ENCODE data around the gene WDR20.

DNA sequence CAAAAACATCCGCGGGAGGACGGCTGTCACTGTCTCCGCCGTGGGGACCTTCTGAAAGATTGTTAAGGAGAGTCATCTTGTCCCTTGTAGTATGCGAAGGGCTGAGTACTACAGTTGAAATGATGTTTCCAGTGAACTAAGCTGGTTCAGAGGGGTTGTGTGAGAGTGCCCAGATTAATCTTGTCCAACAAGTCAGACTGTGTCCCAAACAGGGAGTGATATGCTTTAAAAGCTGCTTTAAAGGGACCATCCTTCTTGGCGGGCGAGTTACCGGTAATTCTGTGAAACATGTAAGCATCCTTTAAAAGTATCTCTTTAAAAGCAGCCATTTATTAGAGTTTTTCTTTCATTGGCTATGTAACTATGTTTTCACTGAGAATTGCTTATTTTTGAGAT, 1.1 kb downstream of the WDR20 start:
- TF ChIP-seq, protein P1, sequence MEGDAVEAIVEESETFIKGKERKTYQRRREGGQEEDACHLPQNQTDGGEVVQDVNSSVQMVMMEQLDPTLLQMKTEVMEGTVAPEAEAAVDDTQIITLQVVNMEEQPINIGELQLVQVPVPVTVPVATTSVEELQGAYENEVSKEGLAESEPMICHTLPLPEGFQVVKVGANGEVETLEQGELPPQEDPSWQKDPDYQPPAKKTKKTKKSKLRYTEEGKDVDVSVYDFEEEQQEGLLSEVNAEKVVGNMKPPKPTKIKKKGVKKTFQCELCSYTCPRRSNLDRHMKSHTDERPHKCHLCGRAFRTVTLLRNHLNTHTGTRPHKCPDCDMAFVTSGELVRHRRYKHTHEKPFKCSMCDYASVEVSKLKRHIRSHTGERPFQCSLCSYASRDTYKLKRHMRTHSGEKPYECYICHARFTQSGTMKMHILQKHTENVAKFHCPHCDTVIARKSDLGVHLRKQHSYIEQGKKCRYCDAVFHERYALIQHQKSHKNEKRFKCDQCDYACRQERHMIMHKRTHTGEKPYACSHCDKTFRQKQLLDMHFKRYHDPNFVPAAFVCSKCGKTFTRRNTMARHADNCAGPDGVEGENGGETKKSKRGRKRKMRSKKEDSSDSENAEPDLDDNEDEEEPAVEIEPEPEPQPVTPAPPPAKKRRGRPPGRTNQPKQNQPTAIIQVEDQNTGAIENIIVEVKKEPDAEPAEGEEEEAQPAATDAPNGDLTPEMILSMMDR (IDR thresholded peaks at IDR 0.05), result no peak
- TF ChIP-seq EP300 (IDR thresholded peaks at IDR 0.05) (no peak), POLR2AphosphoS5 (IDR thresholded peaks at IDR 0.05) (no peak), POLR2A (IDR thresholded peaks at IDR 0.05) (no peak)
